ENCODE data around the gene USP2. TPM values are rescaled to one million over a fixed set of nuclear protein-coding genes. Genes with fewer than 3 reads are reported as not detected.
A peak's percentile ranks its signal among the peaks of the same experiment; 100 is the strongest.

The USP2 gene
- total and polyA plus RNA-seq, 2 of the 8 experiments (the other 6 are each of a cell fraction or from before 2014, with no cell fraction given) = 2.2 to 6.9 TPM

DNA sequence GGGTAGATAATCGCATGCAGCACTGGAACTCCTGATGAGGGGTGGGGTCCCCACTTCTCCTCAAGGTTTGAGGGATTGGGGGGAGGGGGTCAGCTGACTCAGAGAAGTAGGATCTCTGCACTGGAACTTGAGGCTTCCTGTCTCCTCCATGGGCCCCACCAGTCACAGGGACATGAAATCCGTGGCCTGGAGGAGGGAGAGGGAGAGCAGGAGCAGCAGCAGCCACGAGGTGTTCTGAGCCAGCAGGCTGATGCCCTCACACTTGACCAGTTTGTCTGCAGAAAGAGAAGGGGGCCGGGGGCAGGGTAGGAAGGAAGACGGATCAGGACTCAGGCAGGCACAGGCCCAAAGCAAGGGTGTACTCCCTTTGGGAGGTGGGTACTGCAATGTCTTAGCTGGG is 37.8 kb upstream of the USP2 start:
- WGBS, 2 experiments (ENCODE audit: extremely low coverage in 1 of 2, insufficient coverage in 1 of 2, insufficient read length in 1 of 2, insufficient replicate concordance in 2 of 2, low coverage in 1 of 2, low lambda C conversion rate in 2 of 2, missing lambda C conversion rate in 1 of 2) = 85% methylated on average over 5 of the region's 5 CpGs; no CpG with 5 or more reads in 1 of the 2 experiments
- TF ChIP-seq, protein P1, sequence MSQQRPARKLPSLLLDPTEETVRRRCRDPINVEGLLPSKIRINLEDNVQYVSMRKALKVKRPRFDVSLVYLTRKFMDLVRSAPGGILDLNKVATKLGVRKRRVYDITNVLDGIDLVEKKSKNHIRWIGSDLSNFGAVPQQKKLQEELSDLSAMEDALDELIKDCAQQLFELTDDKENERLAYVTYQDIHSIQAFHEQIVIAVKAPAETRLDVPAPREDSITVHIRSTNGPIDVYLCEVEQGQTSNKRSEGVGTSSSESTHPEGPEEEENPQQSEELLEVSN (IDR thresholded peaks at IDR 0.05) = no peak
- TF ChIP-seq KDM4A (IDR thresholded peaks at IDR 0.05; ENCODE audit: low read depth, low read length, severe bottlenecking) = no peak
- TF ChIP-seq BACH1 (IDR thresholded peaks at IDR 0.05; ENCODE audit: low read length) = no peak
- TF ChIP-seq YY1 (IDR thresholded peaks at IDR 0.05; ENCODE audit: low read depth, low read length) = no peak
- no peak for TF ChIP-seq SIN3A (conservative IDR thresholded peaks at IDR 0.05 in 1 of 2, IDR thresholded peaks at IDR 0.05 in 1 of 2; ENCODE audit: low read depth in 1 of 2, low read length in 2 of 2)
- TF ChIP-seq TAF1 (IDR thresholded peaks at IDR 0.05; ENCODE audit: low read depth, low read length) = no peak
- no peak for TF ChIP-seq EZH2 (IDR thresholded peaks at IDR 0.05; ENCODE audit: low read depth, low read length, severe bottlenecking)
- TF ChIP-seq TAF7 (optimal IDR thresholded peaks at IDR 0.05; ENCODE audit: borderline replicate concordance, low read depth, low read length) = no peak
- TF ChIP-seq TBP (IDR thresholded peaks at IDR 0.05; ENCODE audit: low read depth, low read length) = no peak
- no peak for TF ChIP-seq SUZ12 (IDR thresholded peaks at IDR 0.05; ENCODE audit: low read length)

More for the DNA sequence above, 37.8 kb upstream of the USP2 start:
- H2AFZ ChIP-seq (ENCODE audit: low read length) = no peak overlapping the region
- H3K18ac ChIP-seq (ENCODE audit: extremely low read depth, low read length) = no peak overlapping the region
- no peak overlapping the region for H3K4me2 ChIP-seq (ENCODE audit: insufficient read depth in 1 of 2, low read depth in 2 of 2, low read length in 2 of 2)
- H2BK120ac ChIP-seq (replicated peaks; ENCODE audit: low read depth, low read length) = no peak overlapping the region
- H3K23me2 ChIP-seq (ENCODE audit: low read depth, low read length) = peaks cover 12% of the 10 kb centered on the region
- H2BK15ac ChIP-seq (ENCODE audit: low read length) = no peak overlapping the region
- no peak overlapping the region for H2AK5ac ChIP-seq (ENCODE audit: low read depth, low read length)
- peaks cover 22% of the 10 kb centered on the region for H3K79me1 ChIP-seq (ENCODE audit: low read depth, low read length)
- no peak overlapping the region for H3K4me3 ChIP-seq (ENCODE audit: extremely low read depth in 1 of 4, insufficient read depth in 2 of 4, low read depth in 3 of 4, low read length in 4 of 4)
- H3K9me3 ChIP-seq (ENCODE audit: insufficient read depth in 2 of 2, low read depth in 1 of 2, low read length in 1 of 2) = no peaks in the 10 kb centered on the region
- peak overlapping the region; percentile 91; the same call in 1 of the 2 replicates for H2BK5ac ChIP-seq (ENCODE audit: low read depth, low read length)
- no peak overlapping the region for H4K8ac ChIP-seq (ENCODE audit: extremely low read depth, insufficient read depth, low read length)
- H3K27me3 ChIP-seq (replicated peaks in 1 of 4; ENCODE audit: control insufficient read depth in 3 of 4, extremely low read depth in 1 of 4, insufficient read depth in 3 of 4, low read length in 3 of 4) = no peaks in the 10 kb centered on the region; a peak in 1 of 7 replicates
- H2BK12ac ChIP-seq (ENCODE audit: low read depth, low read length) = 0 out of 2 replicates have a peak overlapping the region, but pooled peaks have one; percentile 83
- H4K91ac ChIP-seq (replicated peaks; ENCODE audit: insufficient read length, low read length) = no peak overlapping the region
- H3K9ac ChIP-seq (replicated peaks in 1 of 4; ENCODE audit: extremely low read depth in 1 of 4, low read depth in 3 of 4, low read length in 3 of 4) = no peak overlapping the region; a peak in 1 of 7 replicates
- POLR2A ChIA-PET (ENCODE audit: partially characterized antibody) = interaction anchor here (0.7 to 6.4 kb wide), 6 partner anchors 8 to 39 kb away, joined by 3 to 50 read pairs (median 14); no protein-coding TSS in a partner anchor
- no peak overlapping the region for H3K27ac ChIP-seq (ENCODE audit: low read depth, low read length)
- H3K56ac ChIP-seq (replicated peaks; ENCODE audit: insufficient read length, low read depth, low read length) = no peak overlapping the region
- no peak overlapping the region for H2BK20ac ChIP-seq (ENCODE audit: low read length)
- FAIRE-seq = no peak
- CTCF ChIA-PET (ENCODE audit: partially characterized antibody) = interaction anchor here (1.5 kb wide), 1 partner anchor 43 kb away, joined by 7 read pairs; no protein-coding TSS in a partner anchor
- no peak overlapping the region for H4K5ac ChIP-seq (ENCODE audit: insufficient read length, low read depth, low read length)
- H3K14ac ChIP-seq (ENCODE audit: insufficient read length) = no peak overlapping the region
- H3K79me2 ChIP-seq (ENCODE audit: control insufficient read depth in 1 of 2, insufficient read depth in 2 of 2, low read length in 2 of 2) = peaks cover 0 to 36% of the 10 kb centered on the region in 2 experiments; a peak in 2 of 4 replicates
- peaks cover 12 to 33% (median 25%) of the 10 kb centered on the region in 4 experiments for H3K4me1 ChIP-seq (replicated peaks in 1 of 4; ENCODE audit: control insufficient read depth in 3 of 4, insufficient read depth in 4 of 4, low read length in 3 of 4)
- no peak overlapping the region for H3K4ac ChIP-seq (replicated peaks; ENCODE audit: insufficient read length, low read depth, low read length)
- DNase-seq (ENCODE audit: low read depth in 1 of 2, low spot score in 2 of 2) = no peak
- H4K20me1 ChIP-seq (replicated peaks in 1 of 2; ENCODE audit: control insufficient read depth in 1 of 2, insufficient read depth in 2 of 2, low read length in 2 of 2) = peaks cover 6 to 19% of the 10 kb centered on the region in 2 experiments
- H3K36me3 ChIP-seq (ENCODE audit: control insufficient read depth in 2 of 4, insufficient read depth in 4 of 4, low read length in 3 of 4) = peaks cover 19 to 28% (median 24%) of the 10 kb centered on the region in 4 experiments
- H3K23ac ChIP-seq (ENCODE audit: insufficient read length) = no peak overlapping the region
